ENCODE results near the gene OSBPL9. TPM values are rescaled to one million over a fixed set of nuclear protein-coding genes. Genes with fewer than 3 reads are reported as not detected.
A peak's percentile ranks its signal among the peaks of the same experiment; 100 is the strongest.

Gene OSBPL9
- total RNA-seq, 4 donors from 2014 or later = 47.6 to 88.4 (median 56.8) TPM

DNA sequence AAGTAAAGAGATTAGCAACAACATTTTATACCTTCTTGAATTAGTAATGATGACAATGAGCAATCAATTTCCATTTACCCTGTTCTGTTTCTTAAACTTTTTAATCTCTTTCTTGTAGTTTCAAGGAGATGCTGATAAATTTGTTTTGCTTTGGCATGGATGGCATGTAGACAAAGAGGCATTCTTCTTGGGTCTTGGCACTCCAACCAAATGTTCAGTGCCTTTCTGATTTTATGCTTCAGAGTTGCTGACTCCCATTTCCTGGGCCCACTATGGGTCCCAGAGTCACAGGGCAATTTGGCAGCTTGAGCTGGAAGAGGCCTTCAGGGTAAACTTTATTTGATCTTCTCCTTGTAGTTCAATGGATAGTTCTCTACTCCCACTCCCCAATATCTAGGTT lies 42.1 kb upstream of the OSBPL9 start:
- TF ChIP-seq, protein P1, sequence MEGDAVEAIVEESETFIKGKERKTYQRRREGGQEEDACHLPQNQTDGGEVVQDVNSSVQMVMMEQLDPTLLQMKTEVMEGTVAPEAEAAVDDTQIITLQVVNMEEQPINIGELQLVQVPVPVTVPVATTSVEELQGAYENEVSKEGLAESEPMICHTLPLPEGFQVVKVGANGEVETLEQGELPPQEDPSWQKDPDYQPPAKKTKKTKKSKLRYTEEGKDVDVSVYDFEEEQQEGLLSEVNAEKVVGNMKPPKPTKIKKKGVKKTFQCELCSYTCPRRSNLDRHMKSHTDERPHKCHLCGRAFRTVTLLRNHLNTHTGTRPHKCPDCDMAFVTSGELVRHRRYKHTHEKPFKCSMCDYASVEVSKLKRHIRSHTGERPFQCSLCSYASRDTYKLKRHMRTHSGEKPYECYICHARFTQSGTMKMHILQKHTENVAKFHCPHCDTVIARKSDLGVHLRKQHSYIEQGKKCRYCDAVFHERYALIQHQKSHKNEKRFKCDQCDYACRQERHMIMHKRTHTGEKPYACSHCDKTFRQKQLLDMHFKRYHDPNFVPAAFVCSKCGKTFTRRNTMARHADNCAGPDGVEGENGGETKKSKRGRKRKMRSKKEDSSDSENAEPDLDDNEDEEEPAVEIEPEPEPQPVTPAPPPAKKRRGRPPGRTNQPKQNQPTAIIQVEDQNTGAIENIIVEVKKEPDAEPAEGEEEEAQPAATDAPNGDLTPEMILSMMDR (IDR thresholded peaks at IDR 0.05) = no peak
- DNase-seq (ENCODE audit: low spot score) = no peak

DNA sequence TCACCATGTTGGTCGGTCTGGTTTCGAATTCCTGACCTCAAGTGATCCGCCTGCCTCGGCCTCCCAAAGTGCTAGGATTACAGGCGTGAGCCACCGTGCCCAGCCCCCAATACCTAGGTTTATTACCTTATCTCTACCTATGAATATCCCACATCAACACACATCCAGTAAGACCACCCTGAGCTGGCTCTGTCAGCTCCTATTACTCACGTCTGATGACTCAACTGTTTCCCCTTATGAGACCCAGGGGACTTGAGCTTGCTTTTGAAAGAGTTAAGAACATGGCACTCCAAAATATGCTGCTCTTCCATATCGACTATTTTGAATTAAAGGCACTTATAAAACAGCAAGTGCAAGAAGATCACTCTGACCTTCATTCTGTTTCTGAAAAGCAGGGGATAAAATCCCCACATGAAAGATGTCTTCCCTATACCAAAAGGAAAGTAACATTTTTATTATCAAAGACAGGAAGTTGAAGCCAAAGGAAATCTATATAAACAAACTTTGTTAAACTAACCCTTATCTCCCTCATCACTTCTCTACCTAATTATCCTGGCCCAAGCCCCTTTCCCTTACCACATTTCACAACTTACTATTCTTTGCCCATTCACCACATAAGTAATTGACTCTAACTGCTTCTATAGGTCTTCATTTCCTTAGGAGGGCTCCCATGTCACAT lies 41.3 kb upstream of the OSBPL9 start:
- DNase-seq (ENCODE audit: low spot score) = no peak
- TF ChIP-seq, protein P1 (IDR thresholded peaks at IDR 0.05) = no peak
- no peak for ATAC-seq (ENCODE audit: low FRiP score)

More for the DNA sequence above, 42.1 kb upstream of the OSBPL9 start:
- no peak for ATAC-seq (ENCODE audit: low FRiP score)

DNA sequence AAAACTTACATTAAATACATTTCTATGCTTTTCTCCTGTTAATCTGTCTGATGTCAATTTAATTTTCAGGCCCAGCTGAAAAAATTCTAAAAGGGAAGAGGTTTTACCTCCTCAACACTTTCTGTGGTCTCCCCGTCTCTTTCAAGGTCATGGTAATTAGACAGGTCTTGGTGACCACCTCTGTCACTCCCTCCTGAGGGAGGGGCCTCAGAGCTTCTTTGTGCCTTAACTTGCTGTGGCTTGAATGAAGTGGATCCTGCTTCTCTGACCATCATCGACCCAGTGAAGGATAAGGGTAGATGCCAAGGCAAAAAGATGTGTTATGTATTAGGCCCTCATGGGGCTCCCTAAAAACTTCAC lies 40.8 kb upstream of the OSBPL9 start:
- no peak for DNase-seq (ENCODE audit: low spot score)
- TF ChIP-seq, protein P1 (IDR thresholded peaks at IDR 0.05) = no peak
- no peak for ATAC-seq (ENCODE audit: low FRiP score)

DNA sequence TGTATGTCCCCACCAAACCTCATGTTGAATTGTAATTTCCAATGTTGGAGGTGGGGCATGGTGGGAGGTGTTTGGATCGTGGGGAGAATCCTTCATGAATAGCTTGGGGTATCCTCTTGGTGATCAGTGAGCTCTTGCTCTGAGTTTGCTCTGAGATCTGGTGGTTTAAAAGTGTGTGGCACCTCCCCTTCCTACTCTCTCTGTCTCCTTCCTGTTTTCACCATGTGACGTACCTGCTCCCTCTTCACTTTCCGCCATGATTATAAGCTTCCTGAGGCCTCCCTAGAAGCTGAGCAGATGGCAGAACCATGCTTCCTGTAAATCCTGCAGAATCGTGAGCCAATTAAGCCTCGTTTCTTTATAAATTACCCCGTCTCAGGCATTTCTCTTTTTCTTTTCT lies 40.0 kb upstream of the OSBPL9 start:
- DNase-seq (ENCODE audit: low spot score) = no peak
- TF ChIP-seq, protein P1 (IDR thresholded peaks at IDR 0.05) = no peak
- no peak for ATAC-seq (ENCODE audit: low FRiP score)

DNA sequence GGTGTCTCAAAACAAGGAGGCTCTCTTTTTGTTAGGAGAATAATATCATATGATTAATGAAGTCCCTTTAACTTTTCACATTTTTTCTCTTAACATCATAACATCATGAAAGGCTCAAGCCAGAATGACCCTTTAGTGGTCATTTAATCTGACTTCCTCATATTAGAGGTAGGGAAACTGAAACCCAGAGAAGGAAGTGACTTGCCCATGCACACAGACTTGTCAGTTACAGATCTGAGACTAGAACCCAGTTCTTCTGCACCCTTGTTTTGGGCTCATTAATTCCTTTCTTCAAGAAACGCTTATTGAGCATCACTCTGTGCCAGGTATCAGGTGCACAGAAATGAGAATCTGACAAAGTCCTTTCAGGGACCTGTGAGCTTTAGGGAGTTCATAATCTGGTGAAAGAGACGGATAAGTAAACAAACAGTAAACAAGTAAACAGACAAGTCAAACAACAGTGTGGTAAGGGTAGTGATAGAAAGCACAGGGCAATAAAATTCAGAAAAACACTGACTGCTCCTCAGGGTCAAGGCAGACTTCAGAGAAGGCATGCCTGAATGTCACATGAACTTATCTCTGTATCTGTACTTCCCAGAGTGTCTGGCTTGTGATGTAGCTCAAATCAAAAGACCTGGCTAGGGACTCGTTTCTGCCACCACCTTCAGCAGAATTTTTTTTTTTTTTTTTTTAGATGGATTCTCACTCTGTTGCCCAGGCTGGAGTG lies 38.3 kb upstream of the OSBPL9 start:
- no peak for ATAC-seq (ENCODE audit: low FRiP score)
- TF ChIP-seq, protein P1 (IDR thresholded peaks at IDR 0.05) = no peak

DNA sequence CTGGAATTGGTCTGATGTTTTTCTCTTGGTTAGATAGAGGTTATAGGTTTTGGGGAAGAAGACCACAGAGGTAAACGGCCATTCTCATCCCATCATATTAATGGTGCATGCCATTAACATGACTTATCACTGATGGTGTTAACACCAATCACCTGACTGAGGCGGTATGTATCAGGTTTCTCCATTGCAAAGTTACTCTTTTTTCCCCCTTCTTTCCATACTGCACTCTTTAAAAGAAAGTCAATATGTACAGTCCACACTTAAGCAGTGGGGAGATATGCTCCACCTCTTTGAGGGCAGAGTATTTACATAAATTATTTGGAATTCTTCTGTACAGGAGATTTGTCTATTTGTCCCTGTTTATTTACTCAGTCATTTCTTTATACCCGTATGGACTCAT lies 35.7 kb upstream of the OSBPL9 start:
- TF ChIP-seq, protein P1 (IDR thresholded peaks at IDR 0.05) = no peak
- ATAC-seq (ENCODE audit: low FRiP score) (no peak), DNase-seq (ENCODE audit: low spot score) (no peak)

More for the DNA sequence above, 38.3 kb upstream of the OSBPL9 start:
- DNase-seq (ENCODE audit: low spot score) = no peak

DNA sequence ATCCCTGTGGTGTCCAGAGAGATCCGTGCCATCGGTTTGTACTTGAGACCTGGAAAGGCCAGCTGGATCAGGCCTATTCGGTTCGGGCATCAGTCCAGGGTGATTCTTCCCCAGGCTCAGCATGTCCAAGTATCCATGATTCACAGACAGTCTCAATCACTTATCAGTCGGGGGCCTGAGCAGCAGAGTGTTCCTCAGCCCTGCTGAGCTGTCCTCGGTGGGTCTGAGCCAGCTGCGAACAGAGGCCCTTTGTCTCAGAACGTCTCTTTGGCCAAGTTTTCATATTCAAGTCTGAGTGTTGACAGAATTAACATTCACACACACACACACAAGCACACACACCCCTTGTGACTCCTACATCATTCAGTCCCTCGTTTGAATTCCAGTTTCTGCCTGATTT lies 33.4 kb upstream of the OSBPL9 start:
- DNase-seq (ENCODE audit: low spot score) (no peak), ATAC-seq (ENCODE audit: low FRiP score) (peak; percentile 41)
- TF ChIP-seq, protein P1 (IDR thresholded peaks at IDR 0.05) = no peak
